Neutrophil (primary cell): Measurements from ENCODE around the gene GPRC5A.

ENCODE experiments used
- H3K27ac ChIP-seq: fragments of 200-600 bp; sonication (generic); 2 replicates; pipeline ENCODE4 v1.5.1; 2016; ENCODE audit warnings: mild to moderate bottlenecking, moderate library complexity
- H3K27me3 ChIP-seq: fragments of 200-600 bp; sonication (generic); 2 replicates; pipeline ENCODE4 v1.6.0; 2016; ENCODE audit warnings: mild to moderate bottlenecking
- H3K36me3 ChIP-seq: fragments of 200-600 bp; sonication (generic); 2 replicates; pipeline ENCODE4 v1.5.1; 2017
- H3K4me1 ChIP-seq, 2 experiments: fragments of 200-600 bp in 1 of 2; sonication (generic) in 1 of 2; 1 replicate in 1 of 2; 2 replicates in 1 of 2; pipeline versions ENCODE4 v1.5.1 to v1.6.1; 2013 to 2016; ENCODE audit warnings: low read depth in 1 of 2, low read length in 1 of 2, mild to moderate bottlenecking in 1 of 2, moderate library complexity in 1 of 2; ENCODE audit not compliant: control insufficient read depth in 1 of 2, insufficient read depth in 1 of 2
- H3K4me3 ChIP-seq, 2 experiments: fragments of 200-600 bp in 1 of 2; sonication (generic) in 1 of 2; 1 replicate in 1 of 2; 2 replicates in 1 of 2; pipeline ENCODE4 v1.5.1; 2013 to 2016; ENCODE audit warnings: low read depth in 1 of 2, low read length in 1 of 2, mild to moderate bottlenecking in 1 of 2, moderate library complexity in 1 of 2
- H3K9me3 ChIP-seq: fragments of 200-600 bp; sonication (generic); 2 replicates; pipeline ENCODE4 v1.5.1; 2016
- TF ChIP-seq, protein P1 (sequence below): fragments of 200-600 bp; sonication (generic); IDR thresholded peaks from 2 replicates; pipeline ENCODE4 v1.5.1; 2016; ENCODE audit warnings: antibody characterized with exemption

The GPRC5A gene

DNA sequence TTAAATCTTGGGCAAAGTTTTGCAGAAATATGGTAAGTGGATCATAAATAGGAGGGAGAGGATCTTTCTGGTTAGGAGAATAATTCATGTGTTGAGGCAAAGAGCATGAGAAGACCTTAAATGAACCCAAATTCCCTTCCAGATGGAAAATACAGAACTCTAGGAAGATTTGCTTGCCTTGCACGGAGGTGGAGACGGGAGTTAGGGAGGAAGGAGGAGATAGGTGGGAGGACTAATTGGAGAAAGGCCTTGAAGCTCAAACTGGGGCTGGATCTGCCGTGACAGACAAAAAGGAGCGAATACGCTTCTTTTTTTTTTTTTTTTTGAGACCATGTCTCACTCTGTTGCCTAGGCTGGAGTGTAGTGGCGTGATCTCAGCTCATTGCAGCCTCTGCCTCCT, 5.9 kb downstream of the GPRC5A start:
- no peaks in the 10 kb centered on the region for H3K4me1 ChIP-seq
- H3K36me3 ChIP-seq = no peaks in the 10 kb centered on the region
- H3K27me3 ChIP-seq = peaks cover 36% of the 10 kb centered on the region
- no peak overlapping the region for H3K27ac ChIP-seq
- no peak overlapping the region for H3K4me3 ChIP-seq
- TF ChIP-seq, protein P1, sequence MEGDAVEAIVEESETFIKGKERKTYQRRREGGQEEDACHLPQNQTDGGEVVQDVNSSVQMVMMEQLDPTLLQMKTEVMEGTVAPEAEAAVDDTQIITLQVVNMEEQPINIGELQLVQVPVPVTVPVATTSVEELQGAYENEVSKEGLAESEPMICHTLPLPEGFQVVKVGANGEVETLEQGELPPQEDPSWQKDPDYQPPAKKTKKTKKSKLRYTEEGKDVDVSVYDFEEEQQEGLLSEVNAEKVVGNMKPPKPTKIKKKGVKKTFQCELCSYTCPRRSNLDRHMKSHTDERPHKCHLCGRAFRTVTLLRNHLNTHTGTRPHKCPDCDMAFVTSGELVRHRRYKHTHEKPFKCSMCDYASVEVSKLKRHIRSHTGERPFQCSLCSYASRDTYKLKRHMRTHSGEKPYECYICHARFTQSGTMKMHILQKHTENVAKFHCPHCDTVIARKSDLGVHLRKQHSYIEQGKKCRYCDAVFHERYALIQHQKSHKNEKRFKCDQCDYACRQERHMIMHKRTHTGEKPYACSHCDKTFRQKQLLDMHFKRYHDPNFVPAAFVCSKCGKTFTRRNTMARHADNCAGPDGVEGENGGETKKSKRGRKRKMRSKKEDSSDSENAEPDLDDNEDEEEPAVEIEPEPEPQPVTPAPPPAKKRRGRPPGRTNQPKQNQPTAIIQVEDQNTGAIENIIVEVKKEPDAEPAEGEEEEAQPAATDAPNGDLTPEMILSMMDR = no peak
- no peaks in the 10 kb centered on the region for H3K9me3 ChIP-seq

DNA sequence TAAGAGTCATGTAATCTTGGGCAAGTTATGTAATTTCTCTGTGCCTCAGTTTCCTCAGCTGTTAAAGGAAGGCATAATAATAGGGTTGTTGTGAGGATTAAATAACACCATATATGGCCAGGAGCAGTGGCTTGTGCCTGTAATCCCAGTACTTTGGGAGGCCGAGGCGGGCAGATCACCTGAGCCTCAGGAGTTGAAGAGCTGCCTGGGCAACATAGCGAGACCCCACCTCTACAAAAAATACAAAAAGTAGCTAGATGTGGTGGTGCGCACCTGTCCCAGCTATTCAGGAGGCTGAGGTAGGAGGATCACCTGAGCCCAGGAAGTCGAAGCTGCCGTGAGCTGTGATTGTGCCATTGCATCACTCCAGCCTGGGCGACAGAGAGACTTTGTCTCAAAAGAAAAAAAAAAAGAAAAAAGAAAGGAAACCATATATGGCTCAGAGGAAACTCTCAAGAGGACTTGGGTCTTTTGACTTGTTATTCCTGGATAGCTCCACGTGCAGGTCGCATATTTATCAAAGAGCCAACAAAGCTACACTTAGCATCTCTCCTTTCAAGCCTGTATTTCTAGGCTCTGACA, 6.9 kb downstream of the GPRC5A start:
- TF ChIP-seq, protein P1 = no peak
- Histone ChIP-seq H3K27ac (no peak overlapping the region), H3K27me3 (peaks cover 26% of the 10 kb centered on the region), H3K4me1 (no peaks in the 10 kb centered on the region), H3K9me3 (no peaks in the 10 kb centered on the region), H3K4me3 (no peak overlapping the region), H3K36me3 (no peaks in the 10 kb centered on the region)

DNA sequence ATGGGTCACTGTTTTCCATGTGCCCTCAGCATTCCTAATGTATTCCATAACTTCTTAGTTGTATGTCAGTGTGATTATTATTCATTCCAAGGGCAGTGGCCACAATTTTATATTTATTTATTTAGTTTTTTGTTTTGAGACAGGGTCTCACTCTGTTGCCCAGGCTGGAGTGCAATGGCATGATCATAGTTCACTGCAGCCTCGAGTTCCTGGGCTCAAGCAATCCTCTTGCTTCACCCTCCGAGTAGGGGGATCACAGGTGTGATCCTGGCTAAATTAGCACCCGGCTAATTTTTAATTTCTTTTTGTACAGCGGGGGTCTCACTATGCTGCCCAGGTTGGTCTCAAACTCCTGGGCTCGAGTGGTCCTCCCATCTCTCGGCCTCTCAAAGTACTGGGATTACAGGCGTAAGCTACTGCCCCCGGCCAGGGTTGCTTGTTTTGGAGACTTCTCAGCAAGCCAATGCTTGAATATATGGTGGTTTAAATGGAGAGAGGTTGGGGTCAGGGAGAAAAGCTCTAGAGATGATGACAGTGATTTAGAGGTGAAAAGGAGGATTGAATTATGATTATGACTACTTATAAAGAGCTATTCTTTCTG, 7.6 kb downstream of the GPRC5A start:
- H3K27me3 ChIP-seq = peaks cover 18% of the 10 kb centered on the region
- H3K27ac ChIP-seq = no peak overlapping the region
- no peaks in the 10 kb centered on the region for H3K36me3 ChIP-seq
- no peaks in the 10 kb centered on the region for H3K4me1 ChIP-seq
- H3K9me3 ChIP-seq = no peaks in the 10 kb centered on the region
- TF ChIP-seq, protein P1 = no peak
- no peak overlapping the region for H3K4me3 ChIP-seq

DNA sequence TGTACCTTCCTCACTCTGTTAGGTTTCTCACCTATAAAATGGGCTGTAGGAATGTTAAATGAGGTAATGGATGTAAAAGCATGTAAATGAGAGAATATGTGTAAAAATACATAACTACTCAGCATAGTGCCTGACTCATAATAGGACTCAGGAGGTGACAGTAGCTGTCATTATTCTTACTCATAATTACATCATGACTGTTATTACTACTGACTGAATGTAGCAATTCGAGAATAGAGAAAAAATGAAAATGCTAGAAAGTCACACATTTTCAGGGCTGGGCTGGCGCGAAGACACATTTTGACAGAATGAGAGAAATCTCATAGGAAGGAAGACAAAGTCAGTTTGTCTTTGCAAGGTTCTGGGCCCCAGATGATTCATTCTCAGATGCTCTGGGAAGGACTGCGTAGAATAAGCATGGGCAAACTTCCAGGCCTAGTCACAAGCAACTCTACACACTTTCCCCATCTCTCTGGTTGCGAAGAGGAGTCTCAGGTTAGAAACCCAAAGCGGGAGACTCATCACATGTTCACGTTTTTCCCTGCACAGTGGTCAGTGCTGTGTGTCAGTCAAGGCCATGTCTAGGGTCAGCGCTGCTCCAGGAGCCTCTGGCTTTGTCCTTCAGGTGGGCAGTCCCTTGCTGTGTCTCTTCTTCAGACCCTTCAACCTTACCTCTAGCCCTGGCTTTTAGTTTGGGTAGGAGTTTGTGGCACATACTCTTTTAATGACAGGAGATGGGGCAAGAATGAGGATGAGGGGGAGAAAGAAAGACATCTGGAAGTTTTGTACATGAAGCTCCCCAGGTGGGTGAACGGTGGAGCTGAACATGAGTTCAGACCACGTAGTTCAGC, 8.4 kb downstream of the GPRC5A start:
- TF ChIP-seq, protein P1 = no peak
- H3K36me3 ChIP-seq = no peaks in the 10 kb centered on the region
- no peaks in the 10 kb centered on the region for H3K4me1 ChIP-seq
- no peaks in the 10 kb centered on the region for H3K9me3 ChIP-seq
- H3K27ac ChIP-seq = no peak overlapping the region
- H3K4me3 ChIP-seq = no peak overlapping the region
- peaks cover 13% of the 10 kb centered on the region for H3K27me3 ChIP-seq

DNA sequence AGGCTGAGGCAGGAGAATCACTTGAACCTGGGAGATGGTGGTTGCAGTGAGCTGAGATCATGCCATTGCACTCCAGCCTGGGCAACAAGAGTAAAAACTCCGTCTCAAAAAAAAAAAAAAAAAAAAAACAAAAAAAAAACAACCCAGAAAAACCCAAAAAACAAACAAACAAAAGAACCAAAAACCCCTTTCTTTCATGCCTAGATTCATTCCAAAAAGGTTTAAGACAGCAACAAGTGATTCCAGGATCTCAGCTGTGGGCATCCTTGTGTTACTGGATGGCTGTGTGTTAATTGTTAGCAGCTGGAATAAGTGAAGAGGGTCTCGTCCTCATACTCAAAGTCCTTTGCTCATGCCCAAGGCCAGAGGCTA, 9.4 kb downstream of the GPRC5A start:
- H3K9me3 ChIP-seq = no peaks in the 10 kb centered on the region
- H3K4me1 ChIP-seq = no peaks in the 10 kb centered on the region
- H3K4me3 ChIP-seq = no peak overlapping the region
- peaks cover 13% of the 10 kb centered on the region for H3K27me3 ChIP-seq
- TF ChIP-seq, protein P1 = no peak
- H3K36me3 ChIP-seq = no peaks in the 10 kb centered on the region
- H3K27ac ChIP-seq = no peak overlapping the region
